ENCODE data around the gene ABI2. TPM values are rescaled to one million over a fixed set of nuclear protein-coding genes. Genes with fewer than 3 reads are reported as not detected.

ABI2 gene
- total and polyA plus RNA-seq, 4 donors, result 69.0 to 139 (median 106) TPM

DNA sequence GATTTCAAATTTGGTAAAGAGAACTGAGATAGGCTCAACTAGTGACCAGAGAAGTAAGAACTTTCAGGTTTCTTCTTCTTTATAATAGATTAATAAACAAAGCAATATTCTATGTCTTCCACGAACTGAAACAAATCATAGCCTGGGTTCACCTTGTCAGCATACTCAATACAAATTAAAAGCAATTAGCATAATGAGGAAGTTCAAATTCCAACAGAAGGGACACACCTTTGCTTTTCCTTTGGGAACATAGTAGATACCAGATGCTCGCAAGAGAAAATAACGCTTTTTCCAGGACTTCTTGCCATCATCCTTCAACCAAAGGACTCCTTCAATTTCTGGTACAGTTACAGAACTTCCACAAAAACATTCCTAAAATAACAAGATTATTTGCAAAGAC, 127.0 kb downstream of the ABI2 start:
- Histone ChIP-seq H3K4me3 (ENCODE audit: low read depth, low read length) (no peak overlapping the region), H3K36me3 (ENCODE audit: control insufficient read depth, insufficient read depth, low read length) (peaks cover 8% of the 10 kb centered on the region), H3K9me3 (ENCODE audit: control insufficient read depth, insufficient read depth, low read length) (no peaks in the 10 kb centered on the region), H3K27me3 (ENCODE audit: control insufficient read depth, insufficient read depth, low read length) (no peaks in the 10 kb centered on the region), H3K4me1 (ENCODE audit: control insufficient read depth, insufficient read depth, low read length) (no peaks in the 10 kb centered on the region), H3K27ac (ENCODE audit: low read depth, low read length) (no peak overlapping the region)
- WGBS (ENCODE audit: insufficient coverage), result 100% methylated on average over 1 of the region's 3 CpGs
- DNase-seq (ENCODE audit: low read depth in 4 of 6, low spot score in 6 of 6), result no peak

DNA sequence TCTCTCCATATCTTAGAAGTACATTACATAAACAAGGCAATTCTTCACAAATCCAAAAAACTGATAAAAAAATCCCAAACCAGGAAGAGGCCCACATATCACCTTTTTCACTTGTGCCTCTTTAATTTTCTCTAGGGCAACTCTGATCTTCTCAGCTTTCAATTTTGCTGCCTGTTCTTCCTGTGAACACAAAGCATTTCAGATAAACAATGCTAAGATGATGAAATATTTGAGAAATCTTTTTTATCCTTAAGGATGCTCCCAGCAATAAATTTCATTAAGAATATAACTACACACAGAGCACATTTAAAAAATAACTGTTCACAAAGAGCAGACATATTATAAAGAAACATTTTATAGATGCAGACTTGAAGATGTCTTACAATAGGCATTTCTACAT, 133.6 kb downstream of the ABI2 start:
- DNase-seq (ENCODE audit: low read depth in 4 of 6, low spot score in 6 of 6), result no peak
- H3K27ac ChIP-seq (ENCODE audit: low read depth, low read length), result no peak overlapping the region
- no peaks in the 10 kb centered on the region for H3K27me3 ChIP-seq (ENCODE audit: control insufficient read depth, insufficient read depth, low read length)
- H3K9me3 ChIP-seq (ENCODE audit: control insufficient read depth, insufficient read depth, low read length), result no peaks in the 10 kb centered on the region
- no peak overlapping the region for H3K4me3 ChIP-seq (ENCODE audit: low read depth, low read length)
- H3K4me1 ChIP-seq (ENCODE audit: control insufficient read depth, insufficient read depth, low read length), result no peaks in the 10 kb centered on the region
- peaks cover 8% of the 10 kb centered on the region for H3K36me3 ChIP-seq (ENCODE audit: control insufficient read depth, insufficient read depth, low read length)

DNA sequence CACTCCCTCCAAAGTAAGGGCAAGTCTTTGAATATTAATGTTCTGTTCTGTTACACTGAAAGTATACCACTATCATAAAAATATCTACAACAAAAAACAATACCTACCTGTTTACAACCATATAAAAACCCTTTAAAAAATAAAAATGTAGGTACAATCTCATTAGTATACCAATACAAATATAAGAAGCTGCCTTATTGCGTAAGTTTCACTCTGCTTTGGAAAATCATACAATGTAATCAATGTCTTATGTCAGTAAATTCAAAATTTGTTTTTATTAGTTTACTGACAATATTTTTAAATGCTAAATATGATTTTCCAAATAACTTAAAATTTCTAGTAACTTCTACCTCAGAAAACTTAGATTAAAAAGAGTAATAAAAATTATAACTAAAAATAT, 134.1 kb downstream of the ABI2 start:
- H3K9me3 ChIP-seq (ENCODE audit: control insufficient read depth, insufficient read depth, low read length), result no peaks in the 10 kb centered on the region
- no peaks in the 10 kb centered on the region for H3K27me3 ChIP-seq (ENCODE audit: control insufficient read depth, insufficient read depth, low read length)

DNA sequence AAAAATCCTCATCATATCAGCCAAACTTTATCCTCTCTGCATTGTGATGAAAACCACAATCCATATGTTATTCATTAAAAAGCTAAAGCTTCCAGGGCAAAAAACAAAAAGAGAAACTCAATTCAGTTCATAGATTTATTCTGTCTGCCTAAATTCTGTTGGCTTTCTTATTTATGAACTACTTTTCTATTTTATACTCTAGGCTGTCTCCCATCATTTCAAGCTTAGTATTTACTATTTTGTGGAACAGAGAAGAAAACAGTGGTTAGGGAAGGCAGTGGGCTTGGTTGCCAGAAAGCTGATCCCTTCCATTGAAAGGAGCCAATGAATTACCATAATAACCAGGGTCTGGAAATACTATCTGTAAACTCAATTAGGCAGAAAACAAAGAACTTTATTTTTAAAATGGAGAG, 135.1 kb downstream of the ABI2 start:
- Histone ChIP-seq H3K36me3 (ENCODE audit: control insufficient read depth, insufficient read depth, low read length) (peaks cover 8% of the 10 kb centered on the region), H3K9me3 (ENCODE audit: control insufficient read depth, insufficient read depth, low read length) (no peaks in the 10 kb centered on the region), H3K27me3 (ENCODE audit: control insufficient read depth, insufficient read depth, low read length) (no peaks in the 10 kb centered on the region), H3K27ac (ENCODE audit: low read depth, low read length) (no peak overlapping the region), H3K4me1 (ENCODE audit: control insufficient read depth, insufficient read depth, low read length) (no peaks in the 10 kb centered on the region), H3K4me3 (ENCODE audit: low read depth, low read length) (no peak overlapping the region)
- peak in 1 of 6 donors; percentile 58 for DNase-seq (ENCODE audit: low read depth in 4 of 6, low spot score in 6 of 6)

More for the DNA sequence above, 134.1 kb downstream of the ABI2 start:
- DNase-seq (ENCODE audit: low read depth in 4 of 6, low spot score in 6 of 6), result no peak
- Histone ChIP-seq H3K4me3 (ENCODE audit: low read depth, low read length) (no peak overlapping the region), H3K27ac (ENCODE audit: low read depth, low read length) (no peak overlapping the region), H3K4me1 (ENCODE audit: control insufficient read depth, insufficient read depth, low read length) (no peaks in the 10 kb centered on the region), H3K36me3 (ENCODE audit: control insufficient read depth, insufficient read depth, low read length) (peaks cover 8% of the 10 kb centered on the region)
- no CpG with 5 or more reads among the region's 1 CpG for WGBS (ENCODE audit: insufficient coverage)

DNA sequence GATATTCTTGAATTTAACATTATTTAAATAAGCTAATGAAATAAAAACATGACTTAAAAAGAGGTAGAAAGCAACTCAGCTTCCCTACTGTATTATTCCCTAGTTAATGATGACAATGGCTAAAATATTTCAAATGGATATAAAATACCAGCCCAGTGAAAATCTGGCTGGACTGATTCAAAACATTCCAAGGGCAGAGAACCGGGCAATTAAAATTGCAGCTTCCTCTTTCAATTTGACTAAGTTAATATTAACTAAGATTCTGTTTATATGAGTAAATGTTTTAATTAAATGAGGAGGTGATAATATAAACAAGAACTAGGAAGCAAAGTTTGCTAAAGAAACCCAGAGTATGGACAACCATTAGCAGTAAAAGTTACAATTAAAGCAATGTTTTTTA, 141.4 kb downstream of the ABI2 start:
- DNase-seq (ENCODE audit: low read depth in 4 of 6, low spot score in 6 of 6), result no peak
- Histone ChIP-seq H3K4me1 (ENCODE audit: control insufficient read depth, insufficient read depth, low read length) (no peaks in the 10 kb centered on the region), H3K27me3 (ENCODE audit: control insufficient read depth, insufficient read depth, low read length) (no peaks in the 10 kb centered on the region), H3K27ac (ENCODE audit: low read depth, low read length) (no peak overlapping the region), H3K36me3 (ENCODE audit: control insufficient read depth, insufficient read depth, low read length) (no peaks in the 10 kb centered on the region), H3K4me3 (ENCODE audit: low read depth, low read length) (no peak overlapping the region), H3K9me3 (ENCODE audit: control insufficient read depth, insufficient read depth, low read length) (no peaks in the 10 kb centered on the region)
- no CpG with 5 or more reads among the region's 1 CpG for WGBS (ENCODE audit: insufficient coverage)

DNA sequence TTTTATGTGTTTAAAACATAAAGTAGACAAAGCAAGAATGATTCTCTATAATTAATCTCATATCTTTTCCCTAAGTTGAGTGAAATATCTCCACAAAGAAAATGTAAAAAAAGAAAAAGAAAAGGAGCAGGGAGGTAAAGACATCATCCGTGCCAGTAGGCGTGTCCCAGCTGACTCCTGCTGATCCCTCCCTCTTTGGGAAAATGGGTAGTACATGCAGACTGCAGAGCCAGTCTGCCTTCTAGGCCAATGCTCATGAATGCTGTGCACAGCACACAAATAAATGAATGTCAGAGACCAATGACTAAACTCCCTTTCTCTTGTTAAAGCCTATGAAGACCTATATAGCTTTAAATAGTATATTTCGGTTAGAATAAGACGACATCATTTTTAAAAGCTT, 142.2 kb downstream of the ABI2 start:
- DNase-seq (ENCODE audit: low read depth in 4 of 6, low spot score in 6 of 6), result peak in 2 of 6 donors; percentile 17 to 26
- H3K27ac ChIP-seq (ENCODE audit: low read depth, low read length), result no peak overlapping the region
- H3K4me1 ChIP-seq (ENCODE audit: control insufficient read depth, insufficient read depth, low read length), result no peaks in the 10 kb centered on the region
- H3K36me3 ChIP-seq (ENCODE audit: control insufficient read depth, insufficient read depth, low read length), result no peaks in the 10 kb centered on the region
- WGBS (ENCODE audit: insufficient coverage), result 27% methylated on average over 2 of the region's 4 CpGs
- H3K9me3 ChIP-seq (ENCODE audit: control insufficient read depth, insufficient read depth, low read length), result no peaks in the 10 kb centered on the region
- no peaks in the 10 kb centered on the region for H3K27me3 ChIP-seq (ENCODE audit: control insufficient read depth, insufficient read depth, low read length)
- H3K4me3 ChIP-seq (ENCODE audit: low read depth, low read length), result no peak overlapping the region

DNA sequence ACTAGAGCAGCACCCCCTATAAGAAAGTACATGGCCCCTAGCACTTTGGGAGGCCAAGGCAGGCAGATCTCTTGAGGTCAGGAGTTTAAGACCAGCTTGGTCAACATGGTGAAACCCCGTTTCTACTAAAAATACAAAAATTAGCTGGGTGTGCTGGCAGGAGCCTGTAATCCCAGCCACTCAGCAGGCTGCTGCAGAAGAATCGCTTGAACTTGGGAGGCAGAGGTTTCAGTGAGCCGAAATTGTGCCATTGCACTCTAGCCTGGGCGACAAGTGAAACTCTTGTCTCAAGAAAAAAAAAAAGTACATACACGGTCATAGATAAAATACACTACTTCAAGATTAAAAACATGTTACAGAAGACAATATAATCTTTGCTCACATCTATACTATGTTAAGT, 143.1 kb downstream of the ABI2 start:
- Histone ChIP-seq H3K4me3 (ENCODE audit: low read depth, low read length) (no peak overlapping the region), H3K27me3 (ENCODE audit: control insufficient read depth, insufficient read depth, low read length) (no peaks in the 10 kb centered on the region)

DNA sequence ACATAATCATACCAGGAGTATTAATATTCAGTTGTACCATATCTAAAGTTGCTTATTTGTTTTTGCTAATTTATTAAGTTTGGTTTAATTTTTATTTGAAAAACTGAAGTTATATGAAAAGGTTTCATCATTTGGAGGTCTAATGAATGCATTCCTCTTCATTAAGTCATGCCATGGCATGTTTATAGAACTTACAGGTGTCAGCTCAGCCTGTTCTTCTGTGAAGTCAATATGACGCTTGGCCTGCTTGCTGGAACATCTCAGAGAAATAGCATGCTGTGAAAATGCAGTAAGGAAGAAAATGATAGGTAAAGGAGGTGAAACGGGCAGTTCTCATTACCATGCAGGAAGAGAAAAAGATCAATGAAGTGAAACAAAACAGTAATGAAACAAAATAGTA, 148.7 kb downstream of the ABI2 start:
- H3K4me1 ChIP-seq (ENCODE audit: control insufficient read depth, insufficient read depth, low read length), result no peaks in the 10 kb centered on the region
- no peaks in the 10 kb centered on the region for H3K9me3 ChIP-seq (ENCODE audit: control insufficient read depth, insufficient read depth, low read length)
- no peaks in the 10 kb centered on the region for H3K36me3 ChIP-seq (ENCODE audit: control insufficient read depth, insufficient read depth, low read length)
- DNase-seq (ENCODE audit: low read depth in 4 of 6, low spot score in 6 of 6), result no peak
- H3K27ac ChIP-seq (ENCODE audit: low read depth, low read length), result no peak overlapping the region
- 83% methylated on average over 1 of the region's 2 CpGs for WGBS (ENCODE audit: insufficient coverage)
- H3K4me3 ChIP-seq (ENCODE audit: low read depth, low read length), result no peak overlapping the region
- no peaks in the 10 kb centered on the region for H3K27me3 ChIP-seq (ENCODE audit: control insufficient read depth, insufficient read depth, low read length)

More for the DNA sequence above, 143.1 kb downstream of the ABI2 start:
- Histone ChIP-seq H3K4me1 (ENCODE audit: control insufficient read depth, insufficient read depth, low read length) (no peaks in the 10 kb centered on the region), H3K9me3 (ENCODE audit: control insufficient read depth, insufficient read depth, low read length) (no peaks in the 10 kb centered on the region), H3K36me3 (ENCODE audit: control insufficient read depth, insufficient read depth, low read length) (no peaks in the 10 kb centered on the region), H3K27ac (ENCODE audit: low read depth, low read length) (no peak overlapping the region)
- WGBS (ENCODE audit: insufficient coverage), result 76% methylated on average over 2 of the region's 5 CpGs
- DNase-seq (ENCODE audit: low read depth in 4 of 6, low spot score in 6 of 6), result no peak

DNA sequence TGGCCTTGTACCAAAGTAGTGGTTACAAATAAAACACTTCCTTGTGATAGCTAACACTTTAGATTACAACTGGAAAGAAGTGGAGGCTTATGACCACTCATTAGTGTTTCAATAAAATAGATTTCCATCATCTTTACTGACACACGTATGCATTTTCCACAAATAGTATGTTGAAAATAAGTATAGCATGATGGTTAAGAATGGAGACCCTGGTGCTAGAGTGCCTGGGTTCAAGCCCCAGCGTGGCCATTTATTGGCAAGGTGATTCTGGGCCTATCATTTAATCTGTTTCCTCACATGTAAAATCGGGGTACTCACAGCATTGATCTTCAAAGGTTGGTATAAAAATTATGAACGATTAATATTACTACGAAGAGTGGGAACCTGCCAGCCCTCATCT, 152.4 kb downstream of the ABI2 start:
- Histone ChIP-seq H3K9me3 (ENCODE audit: control insufficient read depth, insufficient read depth, low read length) (no peaks in the 10 kb centered on the region), H3K36me3 (ENCODE audit: control insufficient read depth, insufficient read depth, low read length) (peaks cover 2% of the 10 kb centered on the region), H3K4me1 (ENCODE audit: control insufficient read depth, insufficient read depth, low read length) (no peaks in the 10 kb centered on the region), H3K27me3 (ENCODE audit: control insufficient read depth, insufficient read depth, low read length) (no peaks in the 10 kb centered on the region), H3K4me3 (ENCODE audit: low read depth, low read length) (no peak overlapping the region), H3K27ac (ENCODE audit: low read depth, low read length) (no peak overlapping the region)
- no peak for DNase-seq (ENCODE audit: low read depth in 4 of 6, low spot score in 6 of 6)
- no CpG with 5 or more reads among the region's 5 CpGs for WGBS (ENCODE audit: insufficient coverage)

DNA sequence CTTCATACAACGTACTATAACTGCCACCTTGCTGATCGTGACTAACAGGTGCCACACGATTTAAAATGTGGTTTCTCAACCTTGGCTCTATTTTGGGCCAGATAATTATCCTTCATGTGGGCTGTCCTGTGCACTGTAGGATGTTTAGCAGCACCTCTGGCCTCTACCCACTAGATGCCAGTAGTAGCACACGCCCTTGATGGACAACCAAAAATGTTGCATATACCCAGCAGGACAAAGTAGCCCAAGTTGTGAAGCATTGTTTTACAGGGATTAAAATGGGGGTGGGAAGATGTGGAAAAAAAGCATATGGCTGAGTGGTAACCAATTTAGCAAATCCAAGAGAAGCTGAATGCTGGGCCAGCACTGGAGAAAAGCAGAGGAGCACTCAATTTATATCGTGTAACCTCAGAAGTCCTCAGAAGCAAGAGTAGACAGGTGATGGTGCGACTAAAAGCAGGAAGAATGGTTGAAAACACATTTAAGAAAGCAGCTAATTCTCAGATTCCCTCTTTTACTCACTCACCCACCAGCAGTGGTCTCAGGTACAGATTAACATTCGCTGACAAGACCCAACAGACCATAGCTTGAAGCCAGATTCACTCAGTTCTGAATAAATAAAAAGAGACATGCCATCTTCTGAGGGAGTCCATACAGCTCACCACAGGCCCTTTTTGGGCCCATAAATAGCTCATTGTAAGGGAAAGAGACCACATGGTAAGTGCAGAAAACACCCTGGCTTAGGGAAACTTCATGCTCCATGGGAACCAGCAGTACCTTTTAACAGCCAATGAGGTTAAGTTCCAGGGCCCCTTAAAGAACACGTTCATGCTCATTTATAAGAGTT, 156.3 kb downstream of the ABI2 start:
- WGBS (ENCODE audit: insufficient coverage), result 74% methylated on average over 6 of the region's 8 CpGs
- H3K9me3 ChIP-seq (ENCODE audit: control insufficient read depth, insufficient read depth, low read length), result no peaks in the 10 kb centered on the region
- peaks cover 10% of the 10 kb centered on the region for H3K36me3 ChIP-seq (ENCODE audit: control insufficient read depth, insufficient read depth, low read length)
- no peak overlapping the region for H3K27ac ChIP-seq (ENCODE audit: low read depth, low read length)
- no peaks in the 10 kb centered on the region for H3K27me3 ChIP-seq (ENCODE audit: control insufficient read depth, insufficient read depth, low read length)
- H3K4me1 ChIP-seq (ENCODE audit: control insufficient read depth, insufficient read depth, low read length), result no peaks in the 10 kb centered on the region
- DNase-seq (ENCODE audit: low read depth in 4 of 6, low spot score in 6 of 6), result peak in 2 of 6 donors; percentile 35 to 43
- H3K4me3 ChIP-seq (ENCODE audit: low read depth, low read length), result no peak overlapping the region

Data from spinal cord (tissue), 10 donors.